Forelimb muscle (tissue), 1 donor: ENCODE data around the gene ADAMTS20. TPM values are rescaled to one million over a fixed set of nuclear protein-coding genes. Genes with fewer than 3 reads are reported as not detected.

Experiments used
- DNase-seq: peaks from one replicate; pipeline ENCODE4 v3.0.0-alpha.2; 2013; ENCODE audit warnings: low read depth
- polyA plus RNA-seq: library from polyadenylated mRNA; unstranded; fragments of 120-200 nt; gene quantifications from one replicate; pipeline ENCODE4 v1.2.1, GENCODE V29; 2013; ENCODE audit not compliant: insufficient read length

The ADAMTS20 gene
- polyA plus RNA-seq, 1 donor: 0.05 TPM

DNA sequence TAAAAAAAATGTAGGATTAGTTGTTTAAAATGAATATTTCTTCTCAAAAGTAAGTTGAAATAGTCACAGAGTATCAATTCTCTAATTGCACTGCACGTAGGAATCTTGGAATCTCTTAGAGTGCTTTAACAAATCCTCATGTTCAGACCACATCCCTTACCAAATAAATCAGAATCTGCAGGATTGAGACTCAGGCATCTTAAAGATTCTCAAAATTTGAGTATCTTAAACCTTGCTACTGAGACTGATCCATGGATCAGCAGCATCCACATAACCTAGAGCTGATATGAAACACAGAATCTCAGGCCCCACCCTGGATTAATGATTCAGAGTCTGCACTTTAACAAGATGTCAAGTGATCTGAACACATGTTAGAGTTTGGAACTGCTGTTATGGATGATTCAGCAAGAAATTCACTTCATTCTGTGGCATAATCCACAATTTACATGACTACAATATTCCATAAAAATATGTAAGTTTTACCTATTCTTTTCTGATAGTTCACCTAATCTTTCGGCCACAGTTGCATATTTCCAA lies 58.7 kb downstream of the ADAMTS20 start:
- no peak for DNase-seq

DNA sequence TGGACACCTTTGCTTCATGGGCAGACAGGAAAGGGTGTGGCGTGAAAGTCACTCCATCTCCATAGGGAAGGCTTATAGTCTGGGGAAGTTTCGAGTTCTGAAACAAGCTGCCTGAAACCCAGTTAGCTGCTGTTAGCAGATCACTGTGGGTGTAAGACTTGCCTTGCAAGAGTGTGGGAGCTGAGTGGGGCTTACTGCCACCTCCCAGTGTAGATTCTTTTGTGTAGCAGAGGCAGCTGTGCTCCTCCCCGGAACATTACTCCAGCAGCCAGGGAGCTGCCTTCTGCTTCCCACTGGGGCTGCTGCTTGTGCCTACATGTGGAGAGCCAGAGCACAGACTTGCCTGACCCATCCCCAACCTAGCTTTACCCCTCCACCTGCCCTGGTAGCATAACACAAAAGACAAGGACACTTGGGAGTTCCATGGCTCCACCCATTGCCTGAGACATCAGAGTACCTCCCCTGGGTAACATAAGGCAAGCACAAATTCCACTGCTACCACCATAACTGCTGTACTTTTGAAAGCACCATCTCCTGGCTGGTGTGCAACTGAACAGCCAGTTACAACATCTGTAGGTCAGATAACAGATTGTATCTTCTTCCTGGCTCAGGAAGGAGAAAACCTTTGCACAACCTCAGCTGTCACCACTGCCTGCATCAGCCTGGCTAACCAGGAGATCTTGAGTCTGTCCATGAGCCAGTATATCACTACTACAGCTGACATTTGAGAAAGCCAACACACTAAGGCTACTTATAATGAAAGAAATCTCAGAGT lies 69.5 kb downstream of the ADAMTS20 start:
- no peak for DNase-seq

DNA sequence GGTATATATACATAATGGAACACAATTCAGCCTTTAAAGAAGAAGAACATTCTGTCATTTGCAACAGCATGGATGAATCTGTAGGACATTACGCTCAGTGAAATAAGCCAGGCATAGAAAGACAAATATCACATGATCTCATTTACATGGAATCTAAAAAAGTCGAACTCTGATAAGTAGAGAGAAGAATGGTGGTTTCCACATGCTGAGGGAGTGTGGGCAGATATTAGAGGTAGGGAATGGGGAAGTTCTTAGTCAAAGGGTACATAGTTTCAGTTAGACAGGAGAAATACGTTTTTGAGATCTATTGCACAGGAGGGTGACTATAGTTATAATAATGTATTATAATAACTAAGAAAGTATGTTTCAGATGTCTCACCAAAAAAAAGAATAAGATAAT lies 71.4 kb downstream of the ADAMTS20 start:
- DNase-seq: no peak

- DNase-seq: no peak
Observed at GRCh38 chr12:43462741-43463140, 89.3 kb downstream of the ADAMTS20 start.

DNA sequence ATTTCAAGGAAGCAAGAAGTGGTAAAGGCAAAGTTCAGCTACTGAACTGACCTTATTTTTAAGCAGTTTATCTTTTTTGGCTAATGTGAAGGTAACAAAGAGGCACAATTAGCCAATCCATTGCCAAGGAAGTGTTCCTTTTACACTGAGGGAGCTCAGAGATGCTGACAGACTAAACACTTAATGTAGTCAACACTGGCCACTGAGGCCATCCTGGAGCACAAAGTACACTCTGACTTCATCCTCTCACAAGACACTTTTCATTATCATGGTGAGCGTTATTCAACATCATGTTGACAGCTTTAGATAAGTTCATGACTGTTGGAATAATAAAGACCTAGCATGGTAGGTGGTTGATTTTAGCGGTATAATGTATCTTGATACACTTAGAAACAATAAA lies 89.9 kb downstream of the ADAMTS20 start:
- no peak for DNase-seq

GRCh38 chr12:43459285-43459684 lies 92.7 kb downstream of the ADAMTS20 start:
- DNase-seq: no peak

GRCh38 chr12:43453761-43454160 lies 98.2 kb downstream of the ADAMTS20 start:
- DNase-seq: no peak

DNA sequence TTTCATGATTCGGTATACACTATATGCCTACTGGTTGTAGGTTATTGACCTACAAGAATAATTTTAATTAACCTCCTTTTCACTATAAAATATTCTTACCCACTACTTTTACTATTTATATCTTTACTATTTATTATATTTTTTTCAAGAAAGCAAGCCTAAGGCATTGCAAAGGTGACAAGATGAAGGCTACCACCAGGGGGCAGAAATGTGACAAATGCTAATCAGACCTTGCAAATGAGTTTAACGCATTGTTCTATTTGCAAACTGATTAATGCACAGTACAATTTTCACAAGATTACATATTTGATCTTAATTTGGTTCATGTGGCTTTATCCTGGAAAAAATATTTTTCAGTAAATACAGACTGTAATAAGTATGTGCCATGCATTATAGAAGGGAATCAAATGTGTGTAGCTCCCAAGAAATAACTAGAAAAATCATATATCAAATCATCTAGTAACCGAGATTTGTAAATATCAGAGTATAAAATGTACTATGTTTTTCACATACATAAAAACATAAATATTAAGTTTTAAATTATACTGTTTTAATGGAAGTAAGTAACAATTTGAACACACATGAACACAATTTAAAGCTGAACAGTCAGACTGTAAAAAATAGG lies 107.0 kb downstream of the ADAMTS20 start:
- DNase-seq: no peak

DNA sequence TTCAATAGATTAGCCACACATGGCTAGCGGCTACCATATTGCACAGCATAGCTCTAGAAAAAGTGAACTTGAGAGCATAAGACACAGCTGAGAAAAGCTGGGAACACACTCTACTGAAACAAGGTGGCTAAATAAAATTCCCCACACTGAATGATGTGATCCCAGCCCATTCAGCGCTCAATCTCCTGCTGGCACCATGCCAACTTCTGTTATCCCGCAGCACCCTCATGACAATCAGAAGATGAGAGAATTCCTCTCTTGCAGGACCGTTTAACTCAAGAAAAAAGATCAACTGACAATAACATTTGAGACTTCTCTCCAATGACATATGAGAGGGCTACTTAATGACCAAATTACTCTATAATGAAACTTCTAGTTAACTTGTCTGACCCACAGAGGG lies 115.4 kb downstream of the ADAMTS20 start:
- DNase-seq: no peak

- no peak for DNase-seq
Observed at GRCh38 chr12:43434614-43435013, 117.4 kb downstream of the ADAMTS20 start.

DNA sequence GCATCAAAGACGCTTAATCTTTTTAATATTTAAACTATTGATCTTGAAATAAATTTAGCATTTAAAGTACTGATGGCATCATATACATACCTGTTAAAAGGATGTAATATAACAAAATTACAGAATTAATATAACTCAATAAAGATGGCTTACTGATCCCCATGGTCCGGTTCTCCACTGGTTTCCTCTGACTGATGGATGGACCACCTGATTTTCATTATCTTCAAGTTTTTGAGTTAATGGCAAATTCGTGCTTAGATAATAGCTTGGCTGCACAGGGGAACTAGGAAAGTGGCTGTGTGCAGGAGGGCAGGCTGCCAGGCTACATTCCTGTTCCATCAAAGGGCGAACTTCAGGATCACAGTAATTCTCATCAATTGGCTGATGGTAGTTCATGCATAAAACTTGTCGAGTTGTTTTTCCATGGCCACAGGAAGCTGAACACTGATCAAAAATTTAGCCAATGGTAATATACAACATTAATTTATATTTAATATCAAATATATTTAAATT lies 123.9 kb downstream of the ADAMTS20 start:
- no peak for DNase-seq

DNA sequence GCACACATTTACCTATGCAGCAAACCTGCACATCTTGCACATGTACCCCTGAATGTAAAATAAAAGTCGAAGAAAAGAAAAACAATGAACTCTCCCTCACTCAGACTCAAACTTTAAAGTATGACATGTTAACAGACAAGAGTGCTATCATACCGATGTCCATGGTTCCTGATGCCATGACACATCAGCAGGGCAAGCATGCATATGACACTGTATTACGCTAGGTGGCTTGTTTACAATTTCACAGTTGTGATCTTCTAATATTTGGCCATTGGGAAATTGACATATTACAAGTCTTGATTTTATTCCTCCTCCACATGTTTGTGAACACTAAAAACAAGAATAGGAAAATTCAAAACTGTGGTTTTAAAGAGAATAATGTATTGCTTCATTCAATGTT lies 126.6 kb downstream of the ADAMTS20 start:
- no peak for DNase-seq

GRCh38 chr12:43416981-43417380 lies 135.0 kb downstream of the ADAMTS20 start:
- no peak for DNase-seq

DNA sequence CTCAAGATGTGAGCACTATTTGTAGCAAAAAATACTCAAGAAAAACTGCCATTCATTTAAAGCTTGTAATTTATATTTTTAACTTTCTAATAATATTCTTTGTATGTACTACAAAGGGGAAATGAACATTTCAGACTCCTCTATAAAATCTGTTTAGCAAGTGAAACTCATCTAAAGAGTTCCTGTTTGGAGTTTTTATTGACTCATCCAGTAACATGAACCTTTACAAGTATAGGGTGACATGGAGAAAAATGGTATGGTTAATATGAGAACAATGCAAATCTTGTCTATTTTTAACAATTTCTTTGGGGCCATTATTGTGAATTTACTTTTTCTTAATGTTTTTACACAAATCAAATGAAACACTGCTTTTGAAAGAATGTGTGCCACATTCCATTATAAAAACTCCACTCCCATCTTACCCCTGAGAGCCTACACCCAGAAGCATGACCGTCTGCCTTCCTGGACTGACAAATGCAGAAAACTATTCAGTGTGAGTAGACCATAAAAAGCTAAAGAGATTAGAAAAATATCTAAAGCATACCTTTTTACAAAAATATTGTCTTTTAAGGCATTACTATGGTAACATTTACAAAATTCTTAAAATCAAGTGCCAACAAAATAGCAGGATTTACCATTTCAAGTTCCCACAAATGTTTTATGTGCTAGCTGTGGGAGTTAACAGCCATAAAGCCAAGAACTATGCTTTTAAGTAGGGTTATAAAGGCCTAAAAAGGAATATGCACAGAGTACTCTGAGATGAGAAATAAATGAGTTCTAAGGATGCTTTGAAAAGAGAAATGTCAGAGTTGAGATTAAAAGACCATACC lies 144.0 kb downstream of the ADAMTS20 start:
- no peak for DNase-seq

- no peak for DNase-seq
Observed at GRCh38 chr12:43406801-43407200, 145.2 kb downstream of the ADAMTS20 start.

GRCh38 chr12:43402436-43402835 lies 149.6 kb downstream of the ADAMTS20 start:
- no peak for DNase-seq

- no peak for DNase-seq
Observed at GRCh38 chr12:43401096-43401495, 150.9 kb downstream of the ADAMTS20 start.

- no peak for DNase-seq
Observed at GRCh38 chr12:43396671-43397070, 155.3 kb downstream of the ADAMTS20 start.

DNA sequence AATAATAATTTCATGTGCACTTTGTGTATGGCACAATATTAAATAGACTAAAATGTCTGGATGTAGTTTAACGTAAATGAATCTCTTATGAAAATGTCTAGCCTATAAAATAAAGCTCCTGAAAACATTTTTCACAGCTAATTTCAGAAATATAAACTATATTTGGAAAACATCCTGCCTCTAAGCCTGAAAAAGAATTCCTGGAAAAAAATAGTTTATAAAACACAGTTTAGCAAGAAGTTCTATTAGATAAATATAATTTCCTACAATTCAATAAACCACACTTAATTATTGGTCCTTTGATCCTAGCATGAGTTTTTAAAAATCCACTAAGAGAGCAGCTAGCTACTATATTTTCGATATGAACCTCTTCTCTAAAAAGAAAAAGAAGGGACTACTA lies 159.9 kb downstream of the ADAMTS20 start:
- no peak for DNase-seq

- DNase-seq: no peak
Observed at GRCh38 chr12:43381879-43382278, 170.1 kb downstream of the ADAMTS20 start.

DNA sequence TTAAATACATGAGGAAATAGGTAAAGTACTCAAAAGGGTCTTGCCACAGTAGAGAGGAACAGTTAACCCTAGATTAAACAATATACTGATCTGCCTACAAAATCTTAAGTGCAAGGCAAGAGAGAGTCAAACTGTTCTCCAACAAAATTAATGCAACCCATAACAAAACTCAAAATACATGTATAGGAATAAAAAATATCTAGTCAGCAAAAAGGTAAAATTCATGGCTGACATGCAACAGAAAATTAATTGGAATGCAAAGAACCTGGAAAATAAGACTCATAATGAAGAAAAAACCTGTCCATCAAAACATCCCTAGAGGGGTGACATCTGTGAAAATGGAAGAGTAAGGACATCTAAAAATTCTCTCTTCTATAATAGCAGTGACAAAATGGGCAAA lies 173.6 kb downstream of the ADAMTS20 start:
- DNase-seq: no peak

DNA sequence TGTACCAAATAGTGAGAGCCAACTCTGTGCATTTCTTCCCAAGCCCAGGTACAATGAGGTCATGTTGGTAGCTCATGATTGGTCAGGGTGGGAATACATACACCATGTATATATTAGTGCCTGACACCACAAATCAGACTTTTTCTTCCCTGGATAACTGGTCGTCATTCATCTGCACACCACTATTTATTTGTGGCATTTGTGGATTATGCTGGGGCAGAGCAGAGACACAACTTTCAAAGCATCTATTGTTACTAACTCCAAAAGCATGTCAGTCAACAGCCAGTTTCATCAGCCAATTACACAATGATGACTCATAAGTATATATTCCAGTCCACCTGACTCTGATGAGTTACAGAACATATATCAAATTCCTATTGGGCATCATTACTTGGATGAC lies 181.7 kb downstream of the ADAMTS20 start:
- DNase-seq: no peak
